GM19452 (cell line): ENCODE results near the gene NFKB2.

Experiments used
- ATAC-seq: cut with Tn5 transposase; IDR thresholded peaks from one replicate; pipeline ENCODE4 v1.9.1; 2021; ENCODE audit not compliant: unreplicated experiment

Gene NFKB2

GRCh38 chr10:102444851-102445250 lies 49.3 kb downstream of the NFKB2 start:
- ATAC-seq: no peak

GRCh38 chr10:102449321-102450123 lies 54.0 kb downstream of the NFKB2 start:
- ATAC-seq: no peak

GRCh38 chr10:102450124-102450373 lies 54.5 kb downstream of the NFKB2 start:
- ATAC-seq: no peak

- ATAC-seq: peak; percentile 82
Measured at GRCh38 chr10:102450374-102451104, 55.0 kb downstream of the NFKB2 start.

GRCh38 chr10:102451105-102451969 lies 55.8 kb downstream of the NFKB2 start, which contains the start of gene C10orf95:
C10orf95 (minus strand) TSS chr10:102451543; CDS start chr10:102451093, 450 bp downstream.
- ATAC-seq: no peak
